Sigmoid colon (tissue), 4 donors: ENCODE measurements around the gene HTR1D.

Source experiments
- EP300 ChIP-seq, 4 donors: sonication (generic); formaldehyde crosslinking; IDR thresholded peaks; one replicate each; pipeline ENCODE4 v1.6.1; 2017; ENCODE audit warnings: antibody characterized with exemption in 4 of 4
- POLR2A ChIP-seq, 2 donors: fragments of 450-650 bp; IDR thresholded peaks; one replicate each; pipeline ENCODE4 v1.6.1; 2016; ENCODE audit warnings: antibody characterized with exemption in 2 of 2, mild to moderate bottlenecking in 2 of 2, moderate library complexity in 2 of 2
- POLR2AphosphoS5 ChIP-seq, 4 donors: sonication (generic); formaldehyde crosslinking; IDR thresholded peaks; one replicate each; pipeline ENCODE4 v1.6.1; 2017; ENCODE audit warnings: antibody characterized with exemption in 4 of 4
- TF ChIP-seq, protein P1 (sequence below), 4 experiments: fragments of 450-650 bp in 3 of 4; fragments of 200-600 bp in 1 of 4; IDR thresholded peaks; one replicate each; pipeline ENCODE4 v1.5.1; 2016 to 2019; ENCODE audit warnings: antibody characterized with exemption in 4 of 4, mild to moderate bottlenecking in 3 of 4, moderate library complexity in 2 of 4

DNA sequence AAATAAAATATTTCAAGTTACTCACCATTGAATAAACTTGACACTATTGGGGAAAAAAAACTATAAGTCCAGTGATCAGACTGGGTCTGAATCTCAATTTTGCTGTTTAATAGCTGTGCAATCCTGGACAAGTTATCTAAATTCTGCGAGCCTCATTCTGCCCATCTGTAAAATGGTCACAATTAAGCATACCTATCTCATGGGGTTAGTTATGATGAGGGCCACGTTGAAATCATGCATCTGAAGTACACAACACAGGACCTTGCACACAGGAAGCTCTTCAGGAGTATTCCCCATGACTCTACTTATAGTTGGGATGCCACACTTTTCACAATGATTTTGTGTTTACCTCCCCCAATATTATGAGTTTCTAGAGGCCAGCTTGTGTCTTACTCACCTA is 3.8 kb upstream of the HTR1D start:
- TF ChIP-seq, protein P1, sequence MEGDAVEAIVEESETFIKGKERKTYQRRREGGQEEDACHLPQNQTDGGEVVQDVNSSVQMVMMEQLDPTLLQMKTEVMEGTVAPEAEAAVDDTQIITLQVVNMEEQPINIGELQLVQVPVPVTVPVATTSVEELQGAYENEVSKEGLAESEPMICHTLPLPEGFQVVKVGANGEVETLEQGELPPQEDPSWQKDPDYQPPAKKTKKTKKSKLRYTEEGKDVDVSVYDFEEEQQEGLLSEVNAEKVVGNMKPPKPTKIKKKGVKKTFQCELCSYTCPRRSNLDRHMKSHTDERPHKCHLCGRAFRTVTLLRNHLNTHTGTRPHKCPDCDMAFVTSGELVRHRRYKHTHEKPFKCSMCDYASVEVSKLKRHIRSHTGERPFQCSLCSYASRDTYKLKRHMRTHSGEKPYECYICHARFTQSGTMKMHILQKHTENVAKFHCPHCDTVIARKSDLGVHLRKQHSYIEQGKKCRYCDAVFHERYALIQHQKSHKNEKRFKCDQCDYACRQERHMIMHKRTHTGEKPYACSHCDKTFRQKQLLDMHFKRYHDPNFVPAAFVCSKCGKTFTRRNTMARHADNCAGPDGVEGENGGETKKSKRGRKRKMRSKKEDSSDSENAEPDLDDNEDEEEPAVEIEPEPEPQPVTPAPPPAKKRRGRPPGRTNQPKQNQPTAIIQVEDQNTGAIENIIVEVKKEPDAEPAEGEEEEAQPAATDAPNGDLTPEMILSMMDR (IDR thresholded peaks at IDR 0.05) = no peak
- no peak for TF ChIP-seq POLR2A (IDR thresholded peaks at IDR 0.05)
- no peak for TF ChIP-seq POLR2AphosphoS5 (IDR thresholded peaks at IDR 0.05)
- no peak for TF ChIP-seq EP300 (IDR thresholded peaks at IDR 0.05)
